WTC11 (cell line): ENCODE data around the gene CRABP2. TPM values are rescaled to one million over a fixed set of nuclear protein-coding genes. Genes with fewer than 3 reads are reported as not detected.

Experiments used
- ATAC-seq: fragments of 200-7000 bp; cut with Tn5 transposase; 2 replicates; pipeline ENCODE4 v1.10.0; 2021; ENCODE audit warnings: mild to moderate bottlenecking, moderate library complexity
- CTCF ChIA-PET: fragments of 300-600 bp; sonication (Branson Sonifier 250); formaldehyde crosslinking; loops from one replicate; lab custom pipeline; 2021; ENCODE audit warnings: antibody characterized with exemption; lab: Charles Lee
- POLR2A ChIA-PET: fragments of 350-600 bp; sonication (Branson Sonifier 250); formaldehyde crosslinking; loops from one replicate; lab custom pipeline; 2021; ENCODE audit warnings: antibody characterized with exemption; lab: Charles Lee
- DNase-seq: peaks from one replicate; pipeline ENCODE4 v3.0.0; 2021; ENCODE audit warnings: low spot score
- H3K27ac Mint-ChIP-seq: 2 replicates; pipeline ENCODE4 v1.8.0; 2021; ENCODE audit warnings: mixed read lengths
- H3K27me3 Mint-ChIP-seq: 2 replicates; pipeline ENCODE4 v1.8.0; 2021; ENCODE audit warnings: low read depth, mild to moderate bottlenecking, moderate library complexity, mixed read lengths
- H3K36me3 Mint-ChIP-seq: 2 replicates; pipeline ENCODE4 v1.8.0; 2021; ENCODE audit warnings: mixed read lengths
- H3K4me1 Mint-ChIP-seq: 2 replicates; pipeline ENCODE4 v1.8.0; 2022; ENCODE audit warnings: mixed read lengths
- H3K4me3 Mint-ChIP-seq: 2 replicates; pipeline ENCODE4 v1.8.0; 2021; ENCODE audit warnings: mild to moderate bottlenecking, moderate library complexity, mixed read lengths
- H3K9me3 Mint-ChIP-seq: 2 replicates; pipeline ENCODE4 v1.8.0; 2021; ENCODE audit warnings: mixed read lengths
- CBFB ChIP-seq: sonication (generic); formaldehyde crosslinking; IDR thresholded peaks from 2 replicates; pipeline ENCODE4 v1.8.1; 2022; ENCODE audit warnings: mild to moderate bottlenecking, low read depth, missing genetic modification reagents
- EMX1 ChIP-seq: fragments of 250-450 bp; sonication (Bioruptor Pico); IDR thresholded peaks from 2 replicates; pipeline ENCODE4 v1.8.0; 2021; ENCODE audit warnings: mild to moderate bottlenecking
- ETV6 ChIP-seq: sonication (generic); formaldehyde crosslinking; IDR thresholded peaks from 2 replicates; pipeline ENCODE4 v1.8.1; 2022; ENCODE audit warnings: mild to moderate bottlenecking, missing genetic modification reagents
- FOXK1 ChIP-seq: sonication (generic); formaldehyde crosslinking; IDR thresholded peaks from 2 replicates; pipeline ENCODE4 v1.8.0; 2022; ENCODE audit warnings: mild to moderate bottlenecking, moderate library complexity, missing genetic modification reagents
- MYBL2 ChIP-seq: sonication (generic); formaldehyde crosslinking; IDR thresholded peaks from 2 replicates; pipeline ENCODE4 v1.8.1; 2023; ENCODE audit warnings: mild to moderate bottlenecking, moderate library complexity, missing genetic modification reagents
- NFATC4 ChIP-seq: fragments of 250-450 bp; sonication (Bioruptor Pico); IDR thresholded peaks from 2 replicates; pipeline ENCODE4 v1.9.0; 2021; ENCODE audit warnings: mild to moderate bottlenecking
- NFE2L1 ChIP-seq: sonication (generic); formaldehyde crosslinking; IDR thresholded peaks from 2 replicates; pipeline ENCODE4 v1.8.1; 2023; ENCODE audit warnings: missing genetic modification reagents
- NR3C1 ChIP-seq: sonication (generic); formaldehyde crosslinking; conservative IDR thresholded peaks from 2 replicates; pipeline ENCODE4 v1.8.1; 2023; ENCODE audit warnings: low read depth, mild to moderate bottlenecking, missing genetic modification reagents
- OVOL2 ChIP-seq: fragments of 250-450 bp; sonication (Bioruptor Pico); IDR thresholded peaks from 2 replicates; pipeline ENCODE4 v1.9.0; 2021; ENCODE audit warnings: mild to moderate bottlenecking, borderline replicate concordance
- PRDM15 ChIP-seq: sonication (generic); formaldehyde crosslinking; IDR thresholded peaks from 2 replicates; pipeline ENCODE4 v1.8.0; 2022; ENCODE audit warnings: missing genetic modification reagents
- RORB ChIP-seq: fragments of 250-450 bp; sonication (Bioruptor Pico); IDR thresholded peaks from 2 replicates; pipeline ENCODE4 v1.9.0; 2021; ENCODE audit warnings: mild to moderate bottlenecking
- TEAD4 ChIP-seq: sonication (generic); formaldehyde crosslinking; IDR thresholded peaks from 2 replicates; pipeline ENCODE4 v1.8.0; 2022; ENCODE audit warnings: mild to moderate bottlenecking, missing genetic modification reagents
- TP53 ChIP-seq: sonication (generic); formaldehyde crosslinking; IDR thresholded peaks from 2 replicates; pipeline ENCODE4 v1.8.1; 2023; ENCODE audit warnings: mild to moderate bottlenecking, missing genetic modification reagents
- USF2 ChIP-seq: sonication (generic); formaldehyde crosslinking; IDR thresholded peaks from 2 replicates; pipeline ENCODE4 v1.8.1; 2023; ENCODE audit warnings: mild to moderate bottlenecking, missing genetic modification reagents, moderate library complexity
- ZNF532 ChIP-seq: fragments of 250-450 bp; sonication (Bioruptor Pico); IDR thresholded peaks from 2 replicates; pipeline ENCODE4 v1.9.0; 2021; ENCODE audit warnings: mild to moderate bottlenecking, borderline replicate concordance
- total RNA-seq: library from RNA; stranded (reverse); gene quantifications from 3 replicates; pipeline ENCODE4 v1.2.3, GENCODE V29; 2021
- TF ChIP-seq, protein P1 (sequence below): sonication (generic); formaldehyde crosslinking; IDR thresholded peaks from 2 replicates; pipeline ENCODE4 v1.8.0; 2023; ENCODE audit warnings: missing genetic modification reagents
- TF ChIP-seq, protein P2 (sequence below): sonication (generic); formaldehyde crosslinking; IDR thresholded peaks from 2 replicates; pipeline ENCODE4 v1.8.1; 2022; ENCODE audit warnings: mild to moderate bottlenecking, missing genetic modification reagents, moderate library complexity, borderline replicate concordance
- TF ChIP-seq, protein P3 (sequence below): sonication (generic); formaldehyde crosslinking; IDR thresholded peaks from 2 replicates; pipeline ENCODE4 v1.8.0; 2022; ENCODE audit warnings: mild to moderate bottlenecking, missing genetic modification reagents

The CRABP2 gene
- total RNA-seq, 1 experiment from 2014 or later: 135 TPM

DNA sequence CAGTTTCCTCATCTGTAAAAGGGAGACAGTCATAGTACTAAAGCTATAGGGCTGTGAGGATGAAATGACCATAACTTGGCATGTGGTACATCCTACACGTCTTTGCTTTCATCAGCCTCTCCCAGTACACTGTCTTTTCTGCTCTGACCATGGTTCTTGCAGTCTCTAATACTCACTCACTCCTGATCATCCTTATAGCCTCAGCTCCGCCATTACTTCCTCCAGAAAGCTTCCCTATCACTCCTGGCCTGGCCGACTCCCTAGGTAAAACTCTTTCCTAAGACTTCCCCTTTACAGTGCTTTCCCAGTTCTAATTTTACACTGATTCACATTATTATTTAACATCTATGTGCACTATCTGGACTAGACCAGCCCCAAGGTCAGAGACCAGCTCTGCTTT is 40.5 kb upstream of the CRABP2 start:
- no peak for ATAC-seq
- ChIA-PET POLR2A (interaction anchor here (1.7 kb wide), 1 partner anchor 21 kb away, joined by 4 read pairs; the partner anchor contains the start of gene PRCC), CTCF (interaction anchor here (1.0 to 4.8 kb wide), 3 partner anchors 20 to 118 kb away, joined by 3 to 27 read pairs (median 25); no protein-coding TSS in a partner anchor)
- Mint-ChIP-seq H3K9me3 (no peaks in the 10 kb centered on the region), H3K36me3 (peaks cover 25% of the 10 kb centered on the region), H3K27ac (peak overlapping the region; percentile 72), H3K4me1 (peaks cover 62% of the 10 kb centered on the region), H3K4me3 (peak overlapping the region; percentile 94), H3K27me3 (no peaks in the 10 kb centered on the region; the same call in 1 of the 2 replicates)
- DNase-seq: no peak
- TF ChIP-seq CBFB (CRISPR knock-in tag): no peak
- TF ChIP-seq TEAD4 (CRISPR knock-in tag): no peak
- TF ChIP-seq EMX1 (CRISPR knock-in tag): no peak
- no peak for TF ChIP-seq ETV6 (CRISPR knock-in tag)
- TF ChIP-seq RORB (CRISPR knock-in tag): no peak
- TF ChIP-seq USF2 (CRISPR knock-in tag): no peak
- TF ChIP-seq, protein P1, sequence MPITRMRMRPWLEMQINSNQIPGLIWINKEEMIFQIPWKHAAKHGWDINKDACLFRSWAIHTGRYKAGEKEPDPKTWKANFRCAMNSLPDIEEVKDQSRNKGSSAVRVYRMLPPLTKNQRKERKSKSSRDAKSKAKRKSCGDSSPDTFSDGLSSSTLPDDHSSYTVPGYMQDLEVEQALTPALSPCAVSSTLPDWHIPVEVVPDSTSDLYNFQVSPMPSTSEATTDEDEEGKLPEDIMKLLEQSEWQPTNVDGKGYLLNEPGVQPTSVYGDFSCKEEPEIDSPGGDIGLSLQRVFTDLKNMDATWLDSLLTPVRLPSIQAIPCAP (CRISPR knock-in tag): no peak
- 0 out of 2 replicates have a peak, but pooled peaks have one; percentile 8 for TF ChIP-seq NFATC4 (CRISPR knock-in tag)

- Mint-ChIP-seq H3K9me3 (no peaks in the 10 kb centered on the region), H3K27ac (peak overlapping the region; percentile 72), H3K4me1 (peaks cover 59% of the 10 kb centered on the region), H3K27me3 (no peaks in the 10 kb centered on the region; the same call in 1 of the 2 replicates), H3K36me3 (peaks cover 25% of the 10 kb centered on the region), H3K4me3 (peak overlapping the region; percentile 6; the same call in 1 of the 2 replicates)
- ATAC-seq: no peak
- TF ChIP-seq, protein P2, sequence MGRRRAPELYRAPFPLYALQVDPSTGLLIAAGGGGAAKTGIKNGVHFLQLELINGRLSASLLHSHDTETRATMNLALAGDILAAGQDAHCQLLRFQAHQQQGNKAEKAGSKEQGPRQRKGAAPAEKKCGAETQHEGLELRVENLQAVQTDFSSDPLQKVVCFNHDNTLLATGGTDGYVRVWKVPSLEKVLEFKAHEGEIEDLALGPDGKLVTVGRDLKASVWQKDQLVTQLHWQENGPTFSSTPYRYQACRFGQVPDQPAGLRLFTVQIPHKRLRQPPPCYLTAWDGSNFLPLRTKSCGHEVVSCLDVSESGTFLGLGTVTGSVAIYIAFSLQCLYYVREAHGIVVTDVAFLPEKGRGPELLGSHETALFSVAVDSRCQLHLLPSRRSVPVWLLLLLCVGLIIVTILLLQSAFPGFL (CRISPR knock-in tag): no peak
- TF ChIP-seq MYBL2 (CRISPR knock-in tag): no peak
- no peak for TF ChIP-seq PRDM15
- no peak for TF ChIP-seq ZNF532 (CRISPR knock-in tag)
- no peak for TF ChIP-seq ETV6 (CRISPR knock-in tag)
- TF ChIP-seq EMX1 (CRISPR knock-in tag): no peak
- TF ChIP-seq OVOL2 (CRISPR knock-in tag): no peak
- TF ChIP-seq, protein P3, sequence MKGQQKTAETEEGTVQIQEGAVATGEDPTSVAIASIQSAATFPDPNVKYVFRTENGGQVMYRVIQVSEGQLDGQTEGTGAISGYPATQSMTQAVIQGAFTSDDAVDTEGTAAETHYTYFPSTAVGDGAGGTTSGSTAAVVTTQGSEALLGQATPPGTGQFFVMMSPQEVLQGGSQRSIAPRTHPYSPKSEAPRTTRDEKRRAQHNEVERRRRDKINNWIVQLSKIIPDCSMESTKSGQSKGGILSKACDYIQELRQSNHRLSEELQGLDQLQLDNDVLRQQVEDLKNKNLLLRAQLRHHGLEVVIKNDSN: no peak
- no peak for TF ChIP-seq FOXK1 (CRISPR knock-in tag)
- TF ChIP-seq TP53 (CRISPR knock-in tag): no peak
- TF ChIP-seq NR3C1: no peak
- no peak for TF ChIP-seq NFE2L1 (CRISPR knock-in tag)
- ChIA-PET CTCF (interaction anchor here (1.0 to 4.8 kb wide), 4 partner anchors 19 to 115 kb away, joined by 3 to 25 read pairs (median 4); no protein-coding TSS in a partner anchor), POLR2A (no interaction called here)
- DNase-seq: no peak
Observed at GRCh38 chr1:156744786-156745419, 39.5 kb upstream of the CRABP2 start.
